Measurements from ENCODE around the gene PBX2. TPM values are rescaled to one million over a fixed set of nuclear protein-coding genes. Genes with fewer than 3 reads are reported as not detected.
"Not testable (repeated sequence)": the region's sequence is repeated elsewhere in the genome, so short reads cannot be mapped to it uniquely, and the experiment has no call there.

Gene PBX2
- total RNA-seq, 6 experiments from 2014 or later = 50.7 to 61.4 (median 56.2) TPM

- H3K27me3 Mint-ChIP-seq (ENCODE audit: insufficient read depth) = peaks cover 55% of the 10 kb centered on the region
- H3K4me3 Mint-ChIP-seq = no peak overlapping the region
- no peaks in the 10 kb centered on the region for H3K36me3 Mint-ChIP-seq (ENCODE audit: low read depth)
- H3K27ac Mint-ChIP-seq = no peak overlapping the region
- DNase-seq = no peak
- H3K4me1 Mint-ChIP-seq (ENCODE audit: low read depth) = no peaks in the 10 kb centered on the region
- no peaks in the 10 kb centered on the region for H3K9me3 Mint-ChIP-seq
- TF ChIP-seq CTCF (IDR thresholded peaks at IDR 0.05) = no peak
These were observed 26.3 kb upstream of the PBX2 start for GRCh38 chr6:32216285-32216684.

- Mint-ChIP-seq H3K27me3 (ENCODE audit: insufficient read depth) (peaks cover 52% of the 10 kb centered on the region), H3K27ac (no peak overlapping the region), H3K4me1 (ENCODE audit: low read depth) (no peaks in the 10 kb centered on the region), H3K9me3 (no peaks in the 10 kb centered on the region), H3K36me3 (ENCODE audit: low read depth) (no peaks in the 10 kb centered on the region), H3K4me3 (no peak overlapping the region)
- no peak for DNase-seq
- no peak for TF ChIP-seq CTCF (IDR thresholded peaks at IDR 0.05)
These were observed 25.6 kb upstream of the PBX2 start for GRCh38 chr6:32215617-32216016.

- peaks cover 44% of the 10 kb centered on the region for H3K27me3 Mint-ChIP-seq (ENCODE audit: insufficient read depth)
These were observed 24.1 kb upstream of the PBX2 start for GRCh38 chr6:32214126-32214525.

GRCh38 chr6:32213649-32214048 lies 23.6 kb upstream of the PBX2 start:
- Mint-ChIP-seq H3K36me3 (ENCODE audit: low read depth) (no peaks in the 10 kb centered on the region), H3K4me1 (ENCODE audit: low read depth) (no peaks in the 10 kb centered on the region), H3K4me3 (no peak overlapping the region), H3K27me3 (ENCODE audit: insufficient read depth) (peaks cover 44% of the 10 kb centered on the region), H3K27ac (no peak overlapping the region), H3K9me3 (no peaks in the 10 kb centered on the region)
- no peak for TF ChIP-seq CTCF (IDR thresholded peaks at IDR 0.05)
- no peak for DNase-seq

More at GRCh38 chr6:32214126-32214525, 24.1 kb upstream of the PBX2 start:
- Mint-ChIP-seq H3K27ac (no peak overlapping the region), H3K9me3 (no peaks in the 10 kb centered on the region), H3K4me3 (no peak overlapping the region), H3K4me1 (ENCODE audit: low read depth) (no peaks in the 10 kb centered on the region), H3K36me3 (ENCODE audit: low read depth) (no peaks in the 10 kb centered on the region)
- DNase-seq = no peak
- no peak for TF ChIP-seq CTCF (IDR thresholded peaks at IDR 0.05)

GRCh38 chr6:32212076-32212760 lies 22.2 kb upstream of the PBX2 start:
- Mint-ChIP-seq H3K36me3 (ENCODE audit: low read depth) (no peaks in the 10 kb centered on the region), H3K9me3 (no peaks in the 10 kb centered on the region), H3K27me3 (ENCODE audit: insufficient read depth) (peaks cover 34% of the 10 kb centered on the region), H3K4me3 (no peak overlapping the region), H3K27ac (no peak overlapping the region), H3K4me1 (ENCODE audit: low read depth) (no peaks in the 10 kb centered on the region)
- TF ChIP-seq CTCF (IDR thresholded peaks at IDR 0.05) = no peak
- no peak for DNase-seq

GRCh38 chr6:32211432-32211831 lies 21.4 kb upstream of the PBX2 start:
- not testable (repeated sequence) for H3K36me3 Mint-ChIP-seq (ENCODE audit: low read depth); H3K4me1 Mint-ChIP-seq (ENCODE audit: low read depth); DNase-seq; H3K4me3 Mint-ChIP-seq; H3K9me3 Mint-ChIP-seq; H3K27ac Mint-ChIP-seq
- H3K27me3 Mint-ChIP-seq (ENCODE audit: insufficient read depth) = peaks cover 28% of the 10 kb centered on the region

All from HFFc6 (cell line).